Measurements from ENCODE around the gene ZNF346.

The ZNF346 gene

GRCh38 chr5:177091232-177091631 is 68.7 kb downstream of the ZNF346 start:
- H3K27ac Mint-ChIP-seq = no peak overlapping the region
- no peaks in the 10 kb centered on the region for H3K9me3 Mint-ChIP-seq
- H3K36me3 Mint-ChIP-seq (ENCODE audit: low read depth) = no peaks in the 10 kb centered on the region
- H3K4me1 Mint-ChIP-seq (ENCODE audit: low read depth) = peaks cover 5% of the 10 kb centered on the region
- H3K27me3 Mint-ChIP-seq = peaks cover 9% of the 10 kb centered on the region
- no peak overlapping the region for H3K4me3 Mint-ChIP-seq

- H3K36me3 Mint-ChIP-seq (ENCODE audit: low read depth) = no peaks in the 10 kb centered on the region
- H3K27me3 Mint-ChIP-seq = peaks cover 8% of the 10 kb centered on the region
- no peak overlapping the region for H3K27ac Mint-ChIP-seq
- H3K4me1 Mint-ChIP-seq (ENCODE audit: low read depth) = peaks cover 4% of the 10 kb centered on the region
- H3K9me3 Mint-ChIP-seq = no peaks in the 10 kb centered on the region
- no peak overlapping the region for H3K4me3 Mint-ChIP-seq
Measured at GRCh38 chr5:177092178-177093081, 69.9 kb downstream of the ZNF346 start.

- Mint-ChIP-seq H3K4me1 (ENCODE audit: low read depth) (no peaks in the 10 kb centered on the region), H3K4me3 (no peak overlapping the region), H3K9me3 (no peaks in the 10 kb centered on the region), H3K27me3 (peaks cover 4% of the 10 kb centered on the region), H3K27ac (no peak overlapping the region), H3K36me3 (ENCODE audit: low read depth) (no peaks in the 10 kb centered on the region)
Measured at GRCh38 chr5:177093082-177093712, 70.7 kb downstream of the ZNF346 start.

GRCh38 chr5:177093803-177094202 is 71.3 kb downstream of the ZNF346 start:
- no peaks in the 10 kb centered on the region for H3K4me1 Mint-ChIP-seq (ENCODE audit: low read depth)
- H3K27me3 Mint-ChIP-seq = peaks cover 2% of the 10 kb centered on the region
- H3K9me3 Mint-ChIP-seq = no peaks in the 10 kb centered on the region
- no peaks in the 10 kb centered on the region for H3K36me3 Mint-ChIP-seq (ENCODE audit: low read depth)
- no peak overlapping the region for H3K4me3 Mint-ChIP-seq
- no peak overlapping the region for H3K27ac Mint-ChIP-seq

- no peak overlapping the region for H3K4me3 Mint-ChIP-seq
- no peaks in the 10 kb centered on the region for H3K36me3 Mint-ChIP-seq (ENCODE audit: low read depth)
- no peaks in the 10 kb centered on the region for H3K27me3 Mint-ChIP-seq
- H3K9me3 Mint-ChIP-seq = no peaks in the 10 kb centered on the region
- no peak overlapping the region for H3K27ac Mint-ChIP-seq
- H3K4me1 Mint-ChIP-seq (ENCODE audit: low read depth) = no peaks in the 10 kb centered on the region
Measured at GRCh38 chr5:177094224-177095087, 72.0 kb downstream of the ZNF346 start.

GRCh38 chr5:177095088-177095669 is 72.7 kb downstream of the ZNF346 start:
- Mint-ChIP-seq H3K4me1 (ENCODE audit: low read depth) (no peaks in the 10 kb centered on the region), H3K4me3 (no peak overlapping the region), H3K27ac (no peak overlapping the region), H3K36me3 (ENCODE audit: low read depth) (no peaks in the 10 kb centered on the region), H3K27me3 (no peaks in the 10 kb centered on the region), H3K9me3 (no peaks in the 10 kb centered on the region)

- H3K27ac Mint-ChIP-seq = no peak overlapping the region
- no peaks in the 10 kb centered on the region for H3K9me3 Mint-ChIP-seq
- H3K27me3 Mint-ChIP-seq = no peaks in the 10 kb centered on the region
- H3K36me3 Mint-ChIP-seq (ENCODE audit: low read depth) = no peaks in the 10 kb centered on the region
- H3K4me1 Mint-ChIP-seq (ENCODE audit: low read depth) = no peaks in the 10 kb centered on the region
- H3K4me3 Mint-ChIP-seq = no peak overlapping the region
Measured at GRCh38 chr5:177096162-177097015, 73.9 kb downstream of the ZNF346 start.

GRCh38 chr5:177097016-177097985 is 74.8 kb downstream of the ZNF346 start:
- Mint-ChIP-seq H3K36me3 (ENCODE audit: low read depth) (no peaks in the 10 kb centered on the region), H3K4me1 (ENCODE audit: low read depth) (no peaks in the 10 kb centered on the region), H3K27me3 (no peaks in the 10 kb centered on the region), H3K4me3 (no peak overlapping the region), H3K27ac (no peak overlapping the region), H3K9me3 (no peaks in the 10 kb centered on the region)

GRCh38 chr5:177098120-177098469 is 75.6 kb downstream of the ZNF346 start:
- Mint-ChIP-seq H3K4me3 (no peak overlapping the region), H3K9me3 (no peaks in the 10 kb centered on the region), H3K27me3 (no peaks in the 10 kb centered on the region), H3K36me3 (ENCODE audit: low read depth) (no peaks in the 10 kb centered on the region), H3K27ac (no peak overlapping the region), H3K4me1 (ENCODE audit: low read depth) (no peaks in the 10 kb centered on the region)

- H3K27ac Mint-ChIP-seq = no peak overlapping the region
- H3K4me3 Mint-ChIP-seq = no peak overlapping the region
- H3K4me1 Mint-ChIP-seq (ENCODE audit: low read depth) = no peaks in the 10 kb centered on the region
- H3K9me3 Mint-ChIP-seq = no peaks in the 10 kb centered on the region
- no peaks in the 10 kb centered on the region for H3K36me3 Mint-ChIP-seq (ENCODE audit: low read depth)
- no peaks in the 10 kb centered on the region for H3K27me3 Mint-ChIP-seq
Measured at GRCh38 chr5:177098470-177099141, 76.1 kb downstream of the ZNF346 start.

- Mint-ChIP-seq H3K9me3 (no peaks in the 10 kb centered on the region), H3K27me3 (no peaks in the 10 kb centered on the region), H3K27ac (no peak overlapping the region), H3K36me3 (ENCODE audit: low read depth) (no peaks in the 10 kb centered on the region), H3K4me3 (no peak overlapping the region), H3K4me1 (ENCODE audit: low read depth) (no peaks in the 10 kb centered on the region)
Measured at GRCh38 chr5:177099422-177100093, 77.1 kb downstream of the ZNF346 start.

GRCh38 chr5:177100714-177101121 is 78.2 kb downstream of the ZNF346 start:
- no peaks in the 10 kb centered on the region for H3K9me3 Mint-ChIP-seq
- no peak overlapping the region for H3K4me3 Mint-ChIP-seq
- no peak overlapping the region for H3K27ac Mint-ChIP-seq
- no peaks in the 10 kb centered on the region for H3K4me1 Mint-ChIP-seq (ENCODE audit: low read depth)
- H3K27me3 Mint-ChIP-seq = no peaks in the 10 kb centered on the region
- no peaks in the 10 kb centered on the region for H3K36me3 Mint-ChIP-seq (ENCODE audit: low read depth)

Data from stimulated activated naive CD8-positive, alpha-beta T cell treated with anti-CD3 and anti-CD28 coated beads, Interleukin-15, Interleukin-2, amounts not matched to agents 100 ng/mL and 50 ng/mL, for 24 hours (primary cell).